HG03196 (cell line): ENCODE measurements around the gene TRAF3IP3.
A peak's percentile ranks its signal among the peaks of the same experiment; 100 is the strongest.

ENCODE experiments used
- ATAC-seq: cut with Tn5 transposase; IDR thresholded peaks from one replicate; pipeline ENCODE4 v1.9.1; 2021; ENCODE audit not compliant: unreplicated experiment

TRAF3IP3 gene

DNA sequence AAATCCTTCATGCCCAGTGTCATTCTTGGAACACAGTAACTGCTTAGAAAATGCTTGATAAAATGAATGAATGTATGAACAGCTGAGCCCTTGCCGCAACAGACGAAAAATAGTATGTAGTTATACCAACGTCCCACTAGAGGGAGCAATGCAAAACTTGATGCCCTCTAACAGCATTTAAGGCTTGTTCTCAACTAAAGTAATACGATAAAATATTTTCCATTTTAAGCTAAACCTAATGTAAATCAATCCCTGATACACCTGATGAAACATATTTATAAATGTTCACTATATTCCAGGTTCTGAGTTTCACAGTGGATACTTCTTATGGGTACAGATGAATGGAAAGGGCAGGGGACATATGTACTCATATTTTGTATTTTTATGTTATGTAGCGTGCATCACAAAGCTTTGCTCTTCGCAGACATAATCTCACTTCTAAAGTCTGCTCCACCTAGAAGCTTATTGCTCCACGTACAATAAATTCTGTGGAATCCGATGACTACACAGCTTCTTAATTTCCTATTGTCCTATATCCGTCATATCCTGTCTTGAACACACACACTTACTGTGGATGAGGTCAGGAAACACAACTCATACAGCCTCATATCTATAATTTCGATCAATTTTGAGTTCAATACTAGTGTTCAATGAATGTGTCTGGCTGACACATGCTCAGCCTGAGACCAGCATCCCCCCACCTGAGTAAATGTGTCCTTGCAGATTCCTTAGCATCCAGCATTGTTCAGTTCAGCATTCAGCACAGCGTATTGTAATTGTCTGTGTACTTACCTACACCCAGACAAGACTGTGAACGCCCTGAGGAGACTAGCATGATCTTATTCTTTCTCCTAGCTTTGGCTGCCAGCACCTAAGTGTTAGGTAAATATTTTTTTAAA lies 67.5 kb downstream of the TRAF3IP3 start:
- no peak for ATAC-seq

GRCh38 chr1:209825591-209826434 lies 70.0 kb downstream of the TRAF3IP3 start:
- ATAC-seq: no peak

- ATAC-seq: peak; percentile 95
Measured at GRCh38 chr1:209827384-209828262, 71.8 kb downstream of the TRAF3IP3 start, which contains the start of gene UTP25. Gene UTP25, plus strand, starts transcription at chr1:209827972. Its CDS starts 92 bp downstream, at chr1:209828064.

DNA sequence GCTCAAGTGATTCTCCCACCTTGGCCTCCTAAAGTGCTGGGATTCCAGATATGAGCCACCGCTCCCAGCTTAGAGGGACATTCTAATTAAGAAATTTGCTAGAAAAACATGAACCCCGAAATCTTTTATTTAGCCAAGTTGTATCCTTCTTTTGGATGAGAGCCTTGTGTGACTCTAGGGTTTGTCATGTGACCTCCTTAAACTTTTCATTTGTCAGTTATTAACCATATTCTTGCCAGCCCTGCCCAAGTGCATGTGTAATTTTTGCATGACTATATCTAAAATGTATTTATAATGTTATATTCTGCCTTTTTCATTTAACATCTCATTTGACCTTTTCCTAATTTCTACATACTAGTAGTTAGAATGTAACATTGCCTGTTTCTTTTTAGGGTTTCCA lies 73.9 kb downstream of the TRAF3IP3 start:
- no peak for ATAC-seq

- no peak for ATAC-seq
Measured at GRCh38 chr1:209830722-209831121, 74.9 kb downstream of the TRAF3IP3 start.

GRCh38 chr1:209831615-209832014 lies 75.8 kb downstream of the TRAF3IP3 start:
- no peak for ATAC-seq
